Peyer's patch (tissue), 4 donors: ENCODE measurements around the gene ZNF276.

Source experiments
- POLR2A ChIP-seq, 2 donors: fragments of 450-650 bp; IDR thresholded peaks; one replicate each; pipeline ENCODE4 v1.5.1; 2017; ENCODE audit warnings: antibody characterized with exemption in 2 of 2, mild to moderate bottlenecking in 2 of 2, moderate library complexity in 2 of 2
- TF ChIP-seq, protein P1 (sequence below), 6 experiments: fragments of 450-650 bp in 4 of 6; fragments of 200-600 bp in 2 of 6; sonication (generic) in 1 of 6; IDR thresholded peaks; one replicate each; pipeline ENCODE4 v1.5.1; 2017 to 2019; ENCODE audit warnings: antibody characterized with exemption in 6 of 6, mild to moderate bottlenecking in 3 of 6, moderate library complexity in 1 of 6

DNA sequence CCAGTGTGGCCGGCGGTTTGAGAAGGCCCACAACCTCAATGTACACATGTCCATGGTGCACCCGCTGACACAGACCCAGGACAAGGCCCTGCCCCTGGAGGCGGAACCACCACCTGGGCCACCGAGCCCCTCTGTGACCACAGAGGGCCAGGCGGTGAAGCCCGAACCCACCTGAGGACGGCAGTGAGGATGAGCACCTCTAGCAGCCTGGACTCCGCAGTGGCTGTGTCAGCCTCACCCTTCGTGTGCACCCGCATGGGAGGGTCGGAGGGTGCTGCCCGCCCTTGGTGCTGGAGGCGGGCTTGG is 16.7 kb downstream of the ZNF276 start:
- TF ChIP-seq, protein P1, sequence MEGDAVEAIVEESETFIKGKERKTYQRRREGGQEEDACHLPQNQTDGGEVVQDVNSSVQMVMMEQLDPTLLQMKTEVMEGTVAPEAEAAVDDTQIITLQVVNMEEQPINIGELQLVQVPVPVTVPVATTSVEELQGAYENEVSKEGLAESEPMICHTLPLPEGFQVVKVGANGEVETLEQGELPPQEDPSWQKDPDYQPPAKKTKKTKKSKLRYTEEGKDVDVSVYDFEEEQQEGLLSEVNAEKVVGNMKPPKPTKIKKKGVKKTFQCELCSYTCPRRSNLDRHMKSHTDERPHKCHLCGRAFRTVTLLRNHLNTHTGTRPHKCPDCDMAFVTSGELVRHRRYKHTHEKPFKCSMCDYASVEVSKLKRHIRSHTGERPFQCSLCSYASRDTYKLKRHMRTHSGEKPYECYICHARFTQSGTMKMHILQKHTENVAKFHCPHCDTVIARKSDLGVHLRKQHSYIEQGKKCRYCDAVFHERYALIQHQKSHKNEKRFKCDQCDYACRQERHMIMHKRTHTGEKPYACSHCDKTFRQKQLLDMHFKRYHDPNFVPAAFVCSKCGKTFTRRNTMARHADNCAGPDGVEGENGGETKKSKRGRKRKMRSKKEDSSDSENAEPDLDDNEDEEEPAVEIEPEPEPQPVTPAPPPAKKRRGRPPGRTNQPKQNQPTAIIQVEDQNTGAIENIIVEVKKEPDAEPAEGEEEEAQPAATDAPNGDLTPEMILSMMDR (IDR thresholded peaks at IDR 0.05) = no peak
- TF ChIP-seq POLR2A (IDR thresholded peaks at IDR 0.05) = no peak
